ENCODE measurements around the gene ZFP57. TPM values are rescaled to one million over a fixed set of nuclear protein-coding genes. Genes with fewer than 3 reads are reported as not detected.

Gene ZFP57
- total RNA-seq, 1 experiment from 2014 or later, result not detected

DNA sequence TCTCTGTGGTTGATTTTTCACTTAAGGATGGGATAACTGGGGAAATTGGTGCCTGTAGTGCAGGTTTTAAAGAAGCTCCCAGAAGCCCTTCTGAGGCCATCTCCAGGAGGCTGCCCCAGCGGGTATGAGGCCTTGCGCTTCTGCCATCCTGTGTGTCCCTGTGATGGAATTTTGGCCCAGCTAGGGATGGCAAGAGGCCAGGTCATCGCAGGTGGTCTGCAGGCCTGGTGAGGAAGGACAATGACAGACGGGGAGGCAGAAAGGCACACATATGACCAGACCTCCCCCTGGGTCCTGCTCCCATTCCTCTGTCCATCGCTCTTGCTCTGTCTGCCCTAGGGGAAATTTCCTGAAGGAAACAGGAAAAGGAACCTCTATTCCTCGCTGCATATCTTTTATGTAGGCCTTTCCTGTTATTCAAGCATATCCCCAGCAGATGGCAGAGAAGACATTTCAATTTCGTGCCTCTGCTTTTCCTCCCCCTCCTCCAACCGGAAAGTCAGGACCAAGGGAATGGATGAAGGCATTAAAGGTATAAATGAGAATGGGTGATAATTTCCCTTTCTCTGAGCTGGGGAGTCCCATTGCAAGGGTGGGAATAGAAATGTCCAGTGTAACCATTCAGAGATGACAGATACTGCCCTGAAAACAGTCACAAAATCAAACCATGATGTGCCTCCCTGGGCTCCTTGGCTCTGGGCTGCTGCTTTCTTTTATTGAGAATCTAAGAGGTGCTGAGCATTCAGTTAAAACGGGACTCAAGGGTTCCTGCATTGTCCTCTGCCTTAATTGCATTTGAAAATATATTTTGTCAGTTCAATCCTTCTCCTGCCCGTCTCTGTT lies 24.7 kb upstream of the ZFP57 start:
- TF ChIP-seq EZH2 (IDR thresholded peaks at IDR 0.05; ENCODE audit: borderline replicate concordance, low read depth, low read length, poor library complexity, severe bottlenecking), result no peak
- TF ChIP-seq CTCF (conservative IDR thresholded peaks at IDR 0.05; ENCODE audit: low read depth, low read length), result peak; percentile 61
- Histone ChIP-seq H3K27ac (ENCODE audit: low read depth, low read length, poor library complexity, severe bottlenecking) (no peak overlapping the region), H3K36me3 (ENCODE audit: insufficient read depth, low read length, poor library complexity, severe bottlenecking) (no peaks in the 10 kb centered on the region), H3K4me3 (ENCODE audit: low read depth, low read length, poor library complexity, severe bottlenecking) (no peak overlapping the region), H3K9me3 (ENCODE audit: low read depth, low read length, poor library complexity, severe bottlenecking) (no peaks in the 10 kb centered on the region), H3K27me3 (replicated peaks; ENCODE audit: insufficient read depth, low read depth, low read length, poor library complexity) (peaks cover 24% of the 10 kb centered on the region), H3K4me1 (ENCODE audit: insufficient read depth, low read length, poor library complexity, severe bottlenecking) (no peaks in the 10 kb centered on the region)
- intact Hi-C loops (cut with micrococcal nuclease; ENCODE audit: unreplicated experiment), result loop anchor here (2.0 to 5.0 kb wide), 3 partner anchors 47 to 307 kb away; no protein-coding TSS in a partner anchor
- POLR2A ChIA-PET (ENCODE audit: low non-redundant PET), result no interaction called here
- CTCF ChIA-PET, result no interaction called here
- DNase-seq (ENCODE audit: low spot score), result peak; percentile 63
- no TSS peak for BruUV-seq (replicated peaks)

GRCh38 chr6:29702519-29703103 lies 21.7 kb upstream of the ZFP57 start:
- no TSS peak for BruUV-seq (replicated peaks)
- Histone ChIP-seq H3K36me3 (ENCODE audit: insufficient read depth, low read length, poor library complexity, severe bottlenecking) (no peaks in the 10 kb centered on the region), H3K27me3 (replicated peaks; ENCODE audit: insufficient read depth, low read depth, low read length, poor library complexity) (peaks cover 12% of the 10 kb centered on the region), H3K9me3 (ENCODE audit: low read depth, low read length, poor library complexity, severe bottlenecking) (no peaks in the 10 kb centered on the region), H3K27ac (ENCODE audit: low read depth, low read length, poor library complexity, severe bottlenecking) (no peak overlapping the region), H3K4me3 (ENCODE audit: low read depth, low read length, poor library complexity, severe bottlenecking) (no peak overlapping the region), H3K4me1 (ENCODE audit: insufficient read depth, low read length, poor library complexity, severe bottlenecking) (no peaks in the 10 kb centered on the region)
- CTCF ChIA-PET, result interaction anchor here (0.6 to 1.0 kb wide), 2 partner anchors 20 to 132 kb away, joined by 3 to 7 read pairs; no protein-coding TSS in a partner anchor
- POLR2A ChIA-PET (ENCODE audit: low non-redundant PET), result no interaction called here
- DNase-seq (ENCODE audit: low spot score), result peak; percentile 41
- intact Hi-C loops (cut with micrococcal nuclease; ENCODE audit: unreplicated experiment), result no loop called here
- TF ChIP-seq CTCF (conservative IDR thresholded peaks at IDR 0.05; ENCODE audit: low read depth, low read length) (peak; percentile 74), EZH2 (IDR thresholded peaks at IDR 0.05; ENCODE audit: borderline replicate concordance, low read depth, low read length, poor library complexity, severe bottlenecking) (no peak)

GRCh38 chr6:29696147-29697125 lies 15.5 kb upstream of the ZFP57 start:
- Histone ChIP-seq H3K9me3 (ENCODE audit: low read depth, low read length, poor library complexity, severe bottlenecking) (peaks cover 4% of the 10 kb centered on the region), H3K4me1 (ENCODE audit: insufficient read depth, low read length, poor library complexity, severe bottlenecking) (no peaks in the 10 kb centered on the region), H3K36me3 (ENCODE audit: insufficient read depth, low read length, poor library complexity, severe bottlenecking) (no peaks in the 10 kb centered on the region), H3K27ac (ENCODE audit: low read depth, low read length, poor library complexity, severe bottlenecking) (no peak overlapping the region), H3K4me3 (ENCODE audit: low read depth, low read length, poor library complexity, severe bottlenecking) (no peak overlapping the region), H3K27me3 (replicated peaks; ENCODE audit: insufficient read depth, low read depth, low read length, poor library complexity) (no peaks in the 10 kb centered on the region)
- TF ChIP-seq EZH2 (IDR thresholded peaks at IDR 0.05; ENCODE audit: borderline replicate concordance, low read depth, low read length, poor library complexity, severe bottlenecking), result no peak
- TF ChIP-seq CTCF (conservative IDR thresholded peaks at IDR 0.05; ENCODE audit: low read depth, low read length), result peak; percentile 66
- intact Hi-C loops (cut with micrococcal nuclease; ENCODE audit: unreplicated experiment), result loop anchor here (2.0 kb wide), 1 partner anchor 48 kb away; no protein-coding TSS in a partner anchor
- CTCF ChIA-PET, result interaction anchor here (0.7 to 1.9 kb wide), 3 partner anchors 46 to 50 kb away, joined by 3 to 12 read pairs (median 6); no protein-coding TSS in a partner anchor
- DNase-seq (ENCODE audit: low spot score), result peak; percentile 48
- POLR2A ChIA-PET (ENCODE audit: low non-redundant PET), result interaction anchor here (0.7 kb wide), 1 partner anchor 68 kb away, joined by 4 read pairs; no protein-coding TSS in a partner anchor
- no TSS peak for BruUV-seq (replicated peaks)

Data from A673 (cell line).